Measurements from ENCODE around the gene CEP43. TPM values are rescaled to one million over a fixed set of nuclear protein-coding genes. Genes with fewer than 3 reads are reported as not detected.

Gene CEP43
- total and polyA plus RNA-seq, 10 of the 15 experiments (the other 5 are each of a cell fraction or from before 2014, with no cell fraction given) = 7.7 to 49.9 (median 24.6) TPM

- H3K9ac ChIP-seq (ENCODE audit: control insufficient read depth, insufficient read depth, low read length) = no peak overlapping the region
- no peaks in the 10 kb centered on the region; the same call in 1 of the 3 replicates for H3K9me3 ChIP-seq (replicated peaks; ENCODE audit: control insufficient read depth, insufficient read depth, low read length)
- H3K27me3 ChIP-seq (replicated peaks in 1 of 2; ENCODE audit: control insufficient read depth in 2 of 2, insufficient read depth in 2 of 2, low read length in 1 of 2) = no peaks in the 10 kb centered on the region
- H4K20me1 ChIP-seq (ENCODE audit: control insufficient read depth, insufficient read depth) = no peaks in the 10 kb centered on the region
- no peak overlapping the region for H3K4me3 ChIP-seq
- intact Hi-C loops (cut with micrococcal nuclease; ENCODE audit: unreplicated experiment) (no loop called here), in situ Hi-C loops (cut with MboI) (no loop called here)
- DNase-seq (ENCODE audit: low read depth, low spot score) (no peak), ATAC-seq (no peak), FAIRE-seq (no peak)
- H3K27ac ChIP-seq (ENCODE audit: control insufficient read depth, insufficient read depth) = no peak overlapping the region
- RAD21 ChIA-PET (ENCODE audit: unreplicated experiment) = interaction anchor here (1.2 kb wide), 1 partner anchor 14 kb away, joined by 3 read pairs; the partner anchor contains the start of gene RNASET2
- 92% methylated on average over 17 of the region's 17 CpGs for WGBS (ENCODE audit: insufficient coverage, insufficient replicate concordance, low lambda C conversion rate, missing lambda C conversion rate)
- no peaks in the 10 kb centered on the region for H3K36me3 ChIP-seq (ENCODE audit: control insufficient read depth in 2 of 2, insufficient read depth in 2 of 2, low read length in 1 of 2)
- SMC1A ChIA-PET (ENCODE audit: uncharacterized antibody, unreplicated experiment) = interaction anchor here (1.2 to 1.4 kb wide), 2 partner anchors 11 to 19 kb away, joined by 3 to 4 read pairs; no protein-coding TSS in a partner anchor
- CTCF ChIA-PET = interaction anchor here (1.3 to 2.7 kb wide), 2 partner anchors 10 to 19 kb away, joined by 3 to 9 read pairs; no protein-coding TSS in a partner anchor
- no peak for TF ChIP-seq ZNF384 (IDR thresholded peaks at IDR 0.05; ENCODE audit: borderline replicate concordance, low read depth, low read length)
- TF ChIP-seq RCOR1 (conservative IDR thresholded peaks at IDR 0.05; ENCODE audit: low read depth, low read length) = no peak
- no peak for TF ChIP-seq LARP7 (IDR thresholded peaks at IDR 0.05)
- no peak for TF ChIP-seq ATF7 (IDR thresholded peaks at IDR 0.05; ENCODE audit: low read depth)
- TF ChIP-seq NBN (IDR thresholded peaks at IDR 0.05) = no peak
- no peak for TF ChIP-seq ZNF274 (IDR thresholded peaks at IDR 0.05; ENCODE audit: insufficient read depth, insufficient read length)
- TF ChIP-seq YY1 (IDR thresholded peaks at IDR 0.05; ENCODE audit: low read depth, low read length) = no peak
- no peak for TF ChIP-seq PML (IDR thresholded peaks at IDR 0.05; ENCODE audit: low read length)
- TF ChIP-seq PAX8 (IDR thresholded peaks at IDR 0.05) = no peak
- TF ChIP-seq MEF2B (IDR thresholded peaks at IDR 0.05; ENCODE audit: partially characterized antibody, poor library complexity, severe bottlenecking) = no peak
- no peak for TF ChIP-seq POLR2AphosphoS2 (IDR thresholded peaks at IDR 0.05; ENCODE audit: low read depth, low read length)
- no peak for TF ChIP-seq CREB1 (IDR thresholded peaks at IDR 0.05; ENCODE audit: low read depth)
- no peak for TF ChIP-seq RELA (IDR thresholded peaks at IDR 0.05; ENCODE audit: borderline replicate concordance, partially characterized antibody)
- no peak for TF ChIP-seq RFX5 (IDR thresholded peaks at IDR 0.05; ENCODE audit: low read depth, low read length)
- no peak for TF ChIP-seq BMI1 (IDR thresholded peaks at IDR 0.05; ENCODE audit: borderline replicate concordance)
- no peak for TF ChIP-seq TCF3 (IDR thresholded peaks at IDR 0.05; ENCODE audit: borderline replicate concordance, insufficient read depth, low read depth, low read length)
- no peak for TF ChIP-seq E2F8 (IDR thresholded peaks at IDR 0.05; ENCODE audit: low read depth, partially characterized antibody)
- TF ChIP-seq, protein P1, sequence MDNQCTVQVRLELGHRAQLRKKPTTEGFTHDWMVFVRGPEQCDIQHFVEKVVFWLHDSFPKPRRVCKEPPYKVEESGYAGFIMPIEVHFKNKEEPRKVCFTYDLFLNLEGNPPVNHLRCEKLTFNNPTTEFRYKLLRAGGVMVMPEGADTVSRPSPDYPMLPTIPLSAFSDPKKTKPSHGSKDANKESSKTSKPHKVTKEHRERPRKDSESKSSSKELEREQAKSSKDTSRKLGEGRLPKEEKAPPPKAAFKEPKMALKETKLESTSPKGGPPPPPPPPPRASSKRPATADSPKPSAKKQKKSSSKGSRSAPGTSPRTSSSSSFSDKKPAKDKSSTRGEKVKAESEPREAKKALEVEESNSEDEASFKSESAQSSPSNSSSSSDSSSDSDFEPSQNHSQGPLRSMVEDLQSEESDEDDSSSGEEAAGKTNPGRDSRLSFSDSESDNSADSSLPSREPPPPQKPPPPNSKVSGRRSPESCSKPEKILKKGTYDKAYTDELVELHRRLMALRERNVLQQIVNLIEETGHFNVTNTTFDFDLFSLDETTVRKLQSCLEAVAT (IDR thresholded peaks at IDR 0.05) = no peak
- no peak for TF ChIP-seq ASH2L (IDR thresholded peaks at IDR 0.05; ENCODE audit: borderline replicate concordance, low read depth)
- no peaks in the 10 kb centered on the region for H3K79me2 ChIP-seq (ENCODE audit: control insufficient read depth, insufficient read depth, low read length)
- H3K4me2 ChIP-seq (ENCODE audit: control insufficient read depth, insufficient read depth) = no peak overlapping the region
- BruUV-seq (replicated peaks) = no TSS peak
- peaks cover 3% of the 10 kb centered on the region; the same call in 1 of the 2 replicates for H3K4me1 ChIP-seq (ENCODE audit: control insufficient read depth, insufficient read depth, low read length)
- no peak overlapping the region for H2AFZ ChIP-seq (ENCODE audit: control insufficient read depth, low read depth, low read length)
- POLR2A ChIA-PET = no interaction called here
Observed at GRCh38 chr6:166970776-166971175, 28.4 kb upstream of the CEP43 start.
